Measurements from ENCODE around the gene TOMM70. TPM values are rescaled to one million over a fixed set of nuclear protein-coding genes. Genes with fewer than 3 reads are reported as not detected.
A peak's percentile ranks its signal among the peaks of the same experiment; 100 is the strongest.
"Not testable (repeated sequence)": the region's sequence is repeated elsewhere in the genome, so short reads cannot be mapped to it uniquely, and the experiment has no call there.

TOMM70 gene
- 10 to 100 TPM; 17.1 to 95.6 (median 37.1) TPM for total RNA-seq
- 10 to 100 TPM; 12.9 to 20.0 (median 18.9) TPM for polyA plus RNA-seq
- long read RNA-seq, donor 1, full-length matches to known transcripts: 3 of 3 reads
- long read RNA-seq, donor 1, partial matches to known transcripts: 0 of 3 reads
- long read RNA-seq, donor 1, other reads (novel, unspliced or antisense): 0 of 3 reads
- long read RNA-seq, donor 2, full-length matches to known transcripts: 4 of 40 reads
- long read RNA-seq, donor 2, partial matches to known transcripts: 36 of 40 reads
- long read RNA-seq, donor 2, other reads (novel, unspliced or antisense): 0 of 40 reads
- long read RNA-seq, donor 3, full-length matches to known transcripts: 2 of 2 reads
- long read RNA-seq, donor 3, partial matches to known transcripts: 0 of 2 reads
- long read RNA-seq, donor 3, other reads (novel, unspliced or antisense): 0 of 2 reads
- long read RNA-seq, donor 4, full-length matches to known transcripts: 1 of 1 reads
- long read RNA-seq, donor 4, partial matches to known transcripts: 0 of 1 reads
- long read RNA-seq, donor 4, other reads (novel, unspliced or antisense): 0 of 1 reads
- long read RNA-seq, donor 5, full-length matches to known transcripts: 5 of 11 reads
- long read RNA-seq, donor 5, partial matches to known transcripts: 6 of 11 reads
- long read RNA-seq, donor 5, other reads (novel, unspliced or antisense): 0 of 11 reads
- long read RNA-seq, donor 6: 0 reads
- long read RNA-seq, donor 7, full-length matches to known transcripts: 4 of 11 reads
- long read RNA-seq, donor 7, partial matches to known transcripts: 7 of 11 reads
- long read RNA-seq, donor 7, other reads (novel, unspliced or antisense): 0 of 11 reads
- long read RNA-seq, donor 8, full-length matches to known transcripts: 4 of 15 reads
- long read RNA-seq, donor 8, partial matches to known transcripts: 11 of 15 reads
- long read RNA-seq, donor 8, other reads (novel, unspliced or antisense): 0 of 15 reads
- long read RNA-seq, donor 9, full-length matches to known transcripts: 6 of 11 reads
- long read RNA-seq, donor 9, partial matches to known transcripts: 5 of 11 reads
- long read RNA-seq, donor 9, other reads (novel, unspliced or antisense): 0 of 11 reads
- long read RNA-seq, donor 10, full-length matches to known transcripts: 3 of 3 reads
- long read RNA-seq, donor 10, partial matches to known transcripts: 0 of 3 reads
- long read RNA-seq, donor 10, other reads (novel, unspliced or antisense): 0 of 3 reads

- peaks cover 33 to 70% (median 53%) of the 10 kb centered on the region in 4 donors for H3K4me1 ChIP-seq
- no peaks in the 10 kb centered on the region for H3K36me3 ChIP-seq
- H3K4me3 ChIP-seq: peak within 1 kb of the TSS; percentile 85 to 97 (median 95)
- no peaks in the 10 kb centered on the region for H3K9me3 ChIP-seq
- H3K27ac ChIP-seq: peak within 1 kb of the TSS; percentile 90 to 95 (median 92)
- TF ChIP-seq EP300 (IDR thresholded peaks at IDR 0.05) (no peak), POLR2A (IDR thresholded peaks at IDR 0.05) (peak in 1 of 4 donors; percentile 65), CTCF (IDR thresholded peaks at IDR 0.05) (no peak), POLR2AphosphoS5 (IDR thresholded peaks at IDR 0.05) (peak; percentile 75 to 85 (median 85))
- peak; percentile 98 to 99 for DNase-seq
- no peaks in the 10 kb centered on the region for H3K27me3 ChIP-seq
- intact Hi-C loops (cut with DNase I; ENCODE audit: low total_unique reads): no loop called here
- WGBS, 5 donors: 0 to 1% (median 0%) methylated on average over 46 to 64 of the region's 64 CpGs
Observed at GRCh38 chr3:100400780-100401673, at the start of gene TOMM70, which contains the start of gene LNP1. TOMM70 (minus strand) TSS chr3:100401089; CDS start chr3:100400949, 140 bp downstream. LNP1 (plus strand) TSS chr3:100401539; CDS start chr3:100429730, 28,191 bp downstream.

- Histone ChIP-seq H3K9me3 (no peaks in the 10 kb centered on the region), H3K27ac (no peak overlapping the region), H3K4me1 (peaks cover 0 to 4% (median 0%) of the 10 kb centered on the region in 4 donors), H3K36me3 (no peaks in the 10 kb centered on the region), H3K4me3 (no peak overlapping the region), H3K27me3 (no peaks in the 10 kb centered on the region)
- intact Hi-C loops (cut with DNase I; ENCODE audit: low total_unique reads): no loop called here
- DNase-seq: no peak
- WGBS, 5 donors: 17 to 51% (median 46%) methylated on average over 2 of the region's 2 CpGs
- TF ChIP-seq POLR2AphosphoS5 (IDR thresholded peaks at IDR 0.05): no peak
- no peak for TF ChIP-seq POLR2A (IDR thresholded peaks at IDR 0.05)
- TF ChIP-seq CTCF (IDR thresholded peaks at IDR 0.05): no peak
- TF ChIP-seq EP300 (IDR thresholded peaks at IDR 0.05): no peak
Observed at GRCh38 chr3:100449214-100449613, 48.3 kb upstream of the TOMM70 start.

- intact Hi-C loops (cut with DNase I; ENCODE audit: low total_unique reads): no loop called here
- TF ChIP-seq EP300 (IDR thresholded peaks at IDR 0.05) (no peak), POLR2AphosphoS5 (IDR thresholded peaks at IDR 0.05) (no peak), CTCF (IDR thresholded peaks at IDR 0.05) (no peak), POLR2A (IDR thresholded peaks at IDR 0.05) (no peak)
- 28 to 57% (median 47%) methylated on average over 1 of the region's 1 CpG for WGBS, 5 donors
Observed at GRCh38 chr3:100448079-100448478, 47.2 kb upstream of the TOMM70 start.

GRCh38 chr3:100447067-100447466 is 46.2 kb upstream of the TOMM70 start:
- H3K27ac ChIP-seq; DNase-seq; H3K27me3 ChIP-seq; H3K4me1 ChIP-seq; H3K9me3 ChIP-seq; H3K36me3 ChIP-seq; intact Hi-C loops (cut with DNase I; ENCODE audit: low total_unique reads); H3K4me3 ChIP-seq: not testable (repeated sequence)
- WGBS, 5 donors: 91 to 99% (median 98%) methylated on average over 3 of the region's 3 CpGs

More at GRCh38 chr3:100448079-100448478, 47.2 kb upstream of the TOMM70 start:
- H3K27ac ChIP-seq: no peak overlapping the region
- H3K4me3 ChIP-seq: no peak overlapping the region
- peaks cover 0 to 4% (median 0%) of the 10 kb centered on the region in 4 donors for H3K4me1 ChIP-seq
- DNase-seq: no peak
- no peaks in the 10 kb centered on the region for H3K27me3 ChIP-seq
- no peaks in the 10 kb centered on the region for H3K36me3 ChIP-seq
- no peaks in the 10 kb centered on the region for H3K9me3 ChIP-seq
